ENCODE data around the gene RUNX2. TPM values are rescaled to one million over a fixed set of nuclear protein-coding genes. Genes with fewer than 3 reads are reported as not detected.

Gene RUNX2
- total and polyA plus RNA-seq, 2 experiments from 2014 or later = 0.66 to 1.7 TPM

DNA sequence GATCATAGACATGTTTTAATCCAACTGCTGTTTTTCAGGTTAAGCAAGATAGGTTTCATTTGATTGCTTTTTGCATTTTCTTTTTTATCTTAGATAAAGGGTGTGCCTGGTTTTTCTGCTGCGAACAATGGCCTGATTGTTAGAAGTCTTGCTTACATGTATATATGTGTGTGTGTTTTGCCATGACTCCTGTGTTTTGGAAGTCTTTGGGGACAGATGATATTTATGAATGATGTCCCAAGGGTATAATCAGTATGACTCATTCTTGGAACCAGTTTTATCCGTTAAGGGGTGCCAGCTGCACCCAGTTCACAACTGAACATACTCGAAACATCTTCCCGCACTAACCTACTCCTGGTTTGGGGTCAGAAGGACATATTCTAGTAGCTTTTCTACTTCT lies 279.7 kb downstream of the RUNX2 start:
- Mint-ChIP-seq H3K9me3 (no peaks in the 10 kb centered on the region), H3K4me3 (no peak overlapping the region), H3K36me3 (ENCODE audit: low read depth) (no peaks in the 10 kb centered on the region), H3K4me1 (peaks cover 6% of the 10 kb centered on the region; the same call in 1 of the 3 replicates), H3K27ac (no peak overlapping the region), H3K27me3 (ENCODE audit: insufficient read depth, low read depth, poor library complexity) (peaks cover 1% of the 10 kb centered on the region)
- Histone ChIP-seq H3K9me2 (ENCODE audit: insufficient read depth) (no peaks in the 10 kb centered on the region), H2AFZ (no peak overlapping the region), H3K4me1 (ENCODE audit: insufficient read depth) (peaks cover 3% of the 10 kb centered on the region; the same call in 1 of the 2 replicates), H4K20me1 (replicated peaks; ENCODE audit: insufficient read depth) (no peaks in the 10 kb centered on the region), H3K79me2 (replicated peaks; ENCODE audit: insufficient read depth) (no peaks in the 10 kb centered on the region), H3K4me3 (no peak overlapping the region), H3K27ac (ENCODE audit: low read depth) (no peak overlapping the region), H3F3A (replicated peaks; ENCODE audit: low read depth) (no peaks in the 10 kb centered on the region), H3K36me3 (ENCODE audit: insufficient read depth) (no peaks in the 10 kb centered on the region), H3K27me3 (ENCODE audit: insufficient read depth) (no peaks in the 10 kb centered on the region), H3K4me2 (no peak overlapping the region)
- TF ChIP-seq ZNF114 (CRISPR knock-in tag; IDR thresholded peaks at IDR 0.05) (no peak), CREB1 (CRISPR knock-in tag; IDR thresholded peaks at IDR 0.05; ENCODE audit: low read depth) (no peak), JUNB (IDR thresholded peaks at IDR 0.05; ENCODE audit: unreplicated experiment) (no peak), NANOG (IDR thresholded peaks at IDR 0.05; ENCODE audit: borderline replicate concordance) (no peak), POLR2AphosphoS5 (IDR thresholded peaks at IDR 0.05; ENCODE audit: low read depth) (no peak), EZH2phosphoT487 (IDR thresholded peaks at IDR 0.05; ENCODE audit: unreplicated experiment) (no peak), ZNF331 (CRISPR knock-in tag; IDR thresholded peaks at IDR 0.05; ENCODE audit: low read depth) (no peak), EZH2 (IDR thresholded peaks at IDR 0.05; ENCODE audit: low read depth, unreplicated experiment) (no peak), STAT1 (IDR thresholded peaks at IDR 0.05; ENCODE audit: unreplicated experiment) (no peak)
- TF ChIP-seq, protein P1, sequence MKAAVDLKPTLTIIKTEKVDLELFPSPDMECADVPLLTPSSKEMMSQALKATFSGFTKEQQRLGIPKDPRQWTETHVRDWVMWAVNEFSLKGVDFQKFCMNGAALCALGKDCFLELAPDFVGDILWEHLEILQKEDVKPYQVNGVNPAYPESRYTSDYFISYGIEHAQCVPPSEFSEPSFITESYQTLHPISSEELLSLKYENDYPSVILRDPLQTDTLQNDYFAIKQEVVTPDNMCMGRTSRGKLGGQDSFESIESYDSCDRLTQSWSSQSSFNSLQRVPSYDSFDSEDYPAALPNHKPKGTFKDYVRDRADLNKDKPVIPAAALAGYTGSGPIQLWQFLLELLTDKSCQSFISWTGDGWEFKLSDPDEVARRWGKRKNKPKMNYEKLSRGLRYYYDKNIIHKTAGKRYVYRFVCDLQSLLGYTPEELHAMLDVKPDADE (IDR thresholded peaks at IDR 0.05) = no peak
- TF ChIP-seq, protein P2, sequence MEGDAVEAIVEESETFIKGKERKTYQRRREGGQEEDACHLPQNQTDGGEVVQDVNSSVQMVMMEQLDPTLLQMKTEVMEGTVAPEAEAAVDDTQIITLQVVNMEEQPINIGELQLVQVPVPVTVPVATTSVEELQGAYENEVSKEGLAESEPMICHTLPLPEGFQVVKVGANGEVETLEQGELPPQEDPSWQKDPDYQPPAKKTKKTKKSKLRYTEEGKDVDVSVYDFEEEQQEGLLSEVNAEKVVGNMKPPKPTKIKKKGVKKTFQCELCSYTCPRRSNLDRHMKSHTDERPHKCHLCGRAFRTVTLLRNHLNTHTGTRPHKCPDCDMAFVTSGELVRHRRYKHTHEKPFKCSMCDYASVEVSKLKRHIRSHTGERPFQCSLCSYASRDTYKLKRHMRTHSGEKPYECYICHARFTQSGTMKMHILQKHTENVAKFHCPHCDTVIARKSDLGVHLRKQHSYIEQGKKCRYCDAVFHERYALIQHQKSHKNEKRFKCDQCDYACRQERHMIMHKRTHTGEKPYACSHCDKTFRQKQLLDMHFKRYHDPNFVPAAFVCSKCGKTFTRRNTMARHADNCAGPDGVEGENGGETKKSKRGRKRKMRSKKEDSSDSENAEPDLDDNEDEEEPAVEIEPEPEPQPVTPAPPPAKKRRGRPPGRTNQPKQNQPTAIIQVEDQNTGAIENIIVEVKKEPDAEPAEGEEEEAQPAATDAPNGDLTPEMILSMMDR (conservative IDR thresholded peaks at IDR 0.05; ENCODE audit: low read depth in 2 of 2) = no peak
- TF ChIP-seq, protein P3, sequence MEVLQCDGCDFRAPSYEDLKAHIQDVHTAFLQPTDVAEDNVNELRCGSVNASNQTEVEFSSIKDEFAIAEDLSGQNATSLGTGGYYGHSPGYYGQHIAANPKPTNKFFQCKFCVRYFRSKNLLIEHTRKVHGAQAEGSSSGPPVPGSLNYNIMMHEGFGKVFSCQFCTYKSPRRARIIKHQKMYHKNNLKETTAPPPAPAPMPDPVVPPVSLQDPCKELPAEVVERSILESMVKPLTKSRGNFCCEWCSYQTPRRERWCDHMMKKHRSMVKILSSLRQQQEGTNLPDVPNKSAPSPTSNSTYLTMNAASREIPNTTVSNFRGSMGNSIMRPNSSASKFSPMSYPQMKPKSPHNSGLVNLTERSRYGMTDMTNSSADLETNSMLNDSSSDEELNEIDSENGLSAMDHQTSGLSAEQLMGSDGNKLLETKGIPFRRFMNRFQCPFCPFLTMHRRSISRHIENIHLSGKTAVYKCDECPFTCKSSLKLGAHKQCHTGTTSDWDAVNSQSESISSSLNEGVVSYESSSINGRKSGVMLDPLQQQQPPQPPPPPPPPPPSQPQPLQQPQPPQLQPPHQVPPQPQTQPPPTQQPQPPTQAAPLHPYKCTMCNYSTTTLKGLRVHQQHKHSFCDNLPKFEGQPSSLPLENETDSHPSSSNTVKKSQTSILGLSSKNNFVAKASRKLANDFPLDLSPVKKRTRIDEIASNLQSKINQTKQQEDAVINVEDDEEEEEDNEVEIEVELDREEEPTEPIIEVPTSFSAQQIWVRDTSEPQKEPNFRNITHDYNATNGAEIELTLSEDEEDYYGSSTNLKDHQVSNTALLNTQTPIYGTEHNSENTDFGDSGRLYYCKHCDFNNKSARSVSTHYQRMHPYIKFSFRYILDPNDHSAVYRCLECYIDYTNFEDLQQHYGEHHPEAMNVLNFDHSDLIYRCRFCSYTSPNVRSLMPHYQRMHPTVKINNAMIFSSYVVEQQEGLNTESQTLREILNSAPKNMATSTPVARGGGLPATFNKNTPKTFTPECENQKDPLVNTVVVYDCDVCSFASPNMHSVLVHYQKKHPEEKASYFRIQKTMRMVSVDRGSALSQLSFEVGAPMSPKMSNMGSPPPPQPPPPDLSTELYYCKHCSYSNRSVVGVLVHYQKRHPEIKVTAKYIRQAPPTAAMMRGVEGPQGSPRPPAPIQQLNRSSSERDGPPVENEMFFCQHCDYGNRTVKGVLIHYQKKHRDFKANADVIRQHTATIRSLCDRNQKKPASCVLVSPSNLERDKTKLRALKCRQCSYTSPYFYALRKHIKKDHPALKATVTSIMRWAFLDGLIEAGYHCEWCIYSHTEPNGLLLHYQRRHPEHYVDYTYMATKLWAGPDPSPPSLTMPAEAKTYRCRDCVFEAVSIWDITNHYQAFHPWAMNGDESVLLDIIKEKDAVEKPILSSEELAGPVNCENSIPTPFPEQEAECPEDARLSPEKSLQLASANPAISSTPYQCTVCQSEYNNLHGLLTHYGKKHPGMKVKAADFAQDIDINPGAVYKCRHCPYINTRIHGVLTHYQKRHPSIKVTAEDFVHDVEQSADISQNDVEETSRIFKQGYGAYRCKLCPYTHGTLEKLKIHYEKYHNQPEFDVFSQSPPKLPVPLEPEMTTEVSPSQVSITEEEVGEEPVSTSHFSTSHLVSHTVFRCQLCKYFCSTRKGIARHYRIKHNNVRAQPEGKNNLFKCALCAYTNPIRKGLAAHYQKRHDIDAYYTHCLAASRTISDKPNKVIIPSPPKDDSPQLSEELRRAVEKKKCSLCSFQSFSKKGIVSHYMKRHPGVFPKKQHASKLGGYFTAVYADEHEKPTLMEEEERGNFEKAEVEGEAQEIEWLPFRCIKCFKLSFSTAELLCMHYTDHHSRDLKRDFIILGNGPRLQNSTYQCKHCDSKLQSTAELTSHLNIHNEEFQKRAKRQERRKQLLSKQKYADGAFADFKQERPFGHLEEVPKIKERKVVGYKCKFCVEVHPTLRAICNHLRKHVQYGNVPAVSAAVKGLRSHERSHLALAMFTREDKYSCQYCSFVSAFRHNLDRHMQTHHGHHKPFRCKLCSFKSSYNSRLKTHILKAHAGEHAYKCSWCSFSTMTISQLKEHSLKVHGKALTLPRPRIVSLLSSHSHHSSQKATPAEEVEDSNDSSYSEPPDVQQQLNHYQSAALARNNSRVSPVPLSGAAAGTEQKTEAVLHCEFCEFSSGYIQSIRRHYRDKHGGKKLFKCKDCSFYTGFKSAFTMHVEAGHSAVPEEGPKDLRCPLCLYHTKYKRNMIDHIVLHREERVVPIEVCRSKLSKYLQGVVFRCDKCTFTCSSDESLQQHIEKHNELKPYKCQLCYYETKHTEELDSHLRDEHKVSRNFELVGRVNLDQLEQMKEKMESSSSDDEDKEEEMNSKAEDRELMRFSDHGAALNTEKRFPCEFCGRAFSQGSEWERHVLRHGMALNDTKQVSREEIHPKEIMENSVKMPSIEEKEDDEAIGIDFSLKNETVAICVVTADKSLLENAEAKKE (CRISPR knock-in tag; IDR thresholded peaks at IDR 0.05) = no peak
- TF ChIP-seq, protein P4, sequence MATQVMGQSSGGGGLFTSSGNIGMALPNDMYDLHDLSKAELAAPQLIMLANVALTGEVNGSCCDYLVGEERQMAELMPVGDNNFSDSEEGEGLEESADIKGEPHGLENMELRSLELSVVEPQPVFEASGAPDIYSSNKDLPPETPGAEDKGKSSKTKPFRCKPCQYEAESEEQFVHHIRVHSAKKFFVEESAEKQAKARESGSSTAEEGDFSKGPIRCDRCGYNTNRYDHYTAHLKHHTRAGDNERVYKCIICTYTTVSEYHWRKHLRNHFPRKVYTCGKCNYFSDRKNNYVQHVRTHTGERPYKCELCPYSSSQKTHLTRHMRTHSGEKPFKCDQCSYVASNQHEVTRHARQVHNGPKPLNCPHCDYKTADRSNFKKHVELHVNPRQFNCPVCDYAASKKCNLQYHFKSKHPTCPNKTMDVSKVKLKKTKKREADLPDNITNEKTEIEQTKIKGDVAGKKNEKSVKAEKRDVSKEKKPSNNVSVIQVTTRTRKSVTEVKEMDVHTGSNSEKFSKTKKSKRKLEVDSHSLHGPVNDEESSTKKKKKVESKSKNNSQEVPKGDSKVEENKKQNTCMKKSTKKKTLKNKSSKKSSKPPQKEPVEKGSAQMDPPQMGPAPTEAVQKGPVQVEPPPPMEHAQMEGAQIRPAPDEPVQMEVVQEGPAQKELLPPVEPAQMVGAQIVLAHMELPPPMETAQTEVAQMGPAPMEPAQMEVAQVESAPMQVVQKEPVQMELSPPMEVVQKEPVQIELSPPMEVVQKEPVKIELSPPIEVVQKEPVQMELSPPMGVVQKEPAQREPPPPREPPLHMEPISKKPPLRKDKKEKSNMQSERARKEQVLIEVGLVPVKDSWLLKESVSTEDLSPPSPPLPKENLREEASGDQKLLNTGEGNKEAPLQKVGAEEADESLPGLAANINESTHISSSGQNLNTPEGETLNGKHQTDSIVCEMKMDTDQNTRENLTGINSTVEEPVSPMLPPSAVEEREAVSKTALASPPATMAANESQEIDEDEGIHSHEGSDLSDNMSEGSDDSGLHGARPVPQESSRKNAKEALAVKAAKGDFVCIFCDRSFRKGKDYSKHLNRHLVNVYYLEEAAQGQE (IDR thresholded peaks at IDR 0.05; ENCODE audit: unreplicated experiment) = no peak
- DNase-seq (ENCODE audit: low spot score) (no peak), ATAC-seq (no peak)
